Liver (tissue), 3 donors: ENCODE measurements around the gene ZNF440.

Experiments
- ATF3 ChIP-seq: IDR thresholded peaks from 2 replicates; pipeline ENCODE4 v1.6.1; 2016; ENCODE audit warnings: antibody characterized with exemption
- CTCF ChIP-seq: fragments of 150-350 bp; IDR thresholded peaks from 2 replicates; pipeline ENCODE4 v1.5.1; 2017; ENCODE audit warnings: improper control_type of control experiment, low read depth, low read length; ENCODE audit not compliant: missing input control
- GABPA ChIP-seq, 2 donors: IDR thresholded peaks in 1 of 2; conservative IDR thresholded peaks in 1 of 2; 2 replicates each; pipeline ENCODE4 v1.6.1; 2016; ENCODE audit warnings: antibody characterized with exemption in 2 of 2, mild to moderate bottlenecking in 1 of 2, moderate library complexity in 1 of 2
- JUND ChIP-seq, 2 donors: IDR thresholded peaks; 2 replicates each; pipeline ENCODE4 v1.6.1; 2016; ENCODE audit warnings: antibody characterized with exemption in 2 of 2
- SP1 ChIP-seq: IDR thresholded peaks from 2 replicates; pipeline ENCODE4 v1.6.1; 2018; ENCODE audit warnings: antibody characterized with exemption, mild to moderate bottlenecking
- donor health status: healthy.
- donor health status: healthy.

GRCh38 chr19:11781295-11782057, 32.6 kb upstream of the ZNF440 start:
- TF ChIP-seq SP1 = no peak
- TF ChIP-seq GABPA (IDR thresholded peaks at IDR 0.05 in 1 of 2, conservative IDR thresholded peaks at IDR 0.05 in 1 of 2) = no peak
- no peak for TF ChIP-seq CTCF
- TF ChIP-seq JUND (IDR thresholded peaks at IDR 0.05) = no peak
- TF ChIP-seq ATF3 = no peak
